Stimulated activated CD4-positive, alpha-beta T cell treated with anti-CD3 and anti-CD28 coated beads, Interleukin-15, amount 100 ng/mL, for 1 hour (primary cell): ENCODE results near the gene DHX15.

ENCODE experiments used
- DNase-seq, 2 donors: peaks; one replicate each; pipeline ENCODE4 v3.0.0-alpha.2; 2020; ENCODE audit warnings: low read depth in 1 of 2, low spot score in 1 of 2

DHX15 gene

DNA sequence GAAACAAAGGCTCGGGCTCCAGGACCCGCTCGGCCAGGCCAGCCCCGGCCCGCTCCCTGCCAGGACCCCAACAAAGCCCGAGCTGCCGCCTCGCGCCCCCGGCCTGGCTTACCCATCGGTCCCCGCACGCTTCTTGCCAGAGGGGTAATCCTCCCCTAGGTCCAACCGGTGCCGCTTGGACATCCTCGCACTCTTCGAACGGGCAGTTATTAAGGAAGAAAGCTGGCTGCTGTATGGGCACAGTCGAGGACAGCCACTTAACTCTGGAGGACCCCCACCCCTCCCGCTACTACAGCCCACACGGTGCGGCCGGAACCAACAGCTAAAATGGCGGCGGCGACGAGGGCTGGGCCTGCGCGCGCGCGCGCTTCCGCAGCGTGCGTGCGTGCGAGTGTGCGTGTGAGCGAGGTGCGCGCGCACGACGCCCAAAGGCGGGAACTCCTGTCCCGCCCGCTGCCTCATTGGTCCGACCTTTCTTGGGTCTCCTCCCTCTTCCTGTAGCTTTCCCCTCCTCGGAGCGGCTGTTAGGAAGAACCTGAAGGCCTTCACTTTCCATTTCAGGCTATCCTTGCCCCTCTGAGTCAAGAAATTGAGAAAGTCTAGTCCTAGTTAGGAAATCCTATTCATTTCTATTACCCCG is at the start of gene DHX15:
DHX15 (minus strand) TSS at position 344 of the 640 bp plus-strand sequence; CDS start at position 183, 161 bp downstream.
- peak; percentile 85 to 89 for DNase-seq

DNA sequence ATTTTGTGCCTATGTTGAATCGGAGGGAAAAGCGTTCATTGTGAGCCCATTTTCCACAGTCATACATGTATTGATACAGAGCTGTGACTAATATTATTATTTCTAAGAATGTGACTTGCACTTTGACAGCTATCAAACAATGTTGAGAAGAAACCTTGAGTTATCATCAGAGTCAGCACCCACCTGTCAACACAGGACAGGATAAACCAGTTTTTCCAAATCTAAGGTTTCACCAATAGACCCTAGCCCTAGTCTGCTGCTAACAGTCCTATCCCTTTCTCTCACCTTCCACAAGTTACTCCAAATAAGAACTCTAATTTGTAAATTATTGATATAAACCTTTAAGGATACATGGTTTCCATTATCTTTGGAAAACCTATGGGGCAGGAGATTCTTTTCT is 47.7 kb upstream of the DHX15 start:
- DNase-seq: no peak

DNA sequence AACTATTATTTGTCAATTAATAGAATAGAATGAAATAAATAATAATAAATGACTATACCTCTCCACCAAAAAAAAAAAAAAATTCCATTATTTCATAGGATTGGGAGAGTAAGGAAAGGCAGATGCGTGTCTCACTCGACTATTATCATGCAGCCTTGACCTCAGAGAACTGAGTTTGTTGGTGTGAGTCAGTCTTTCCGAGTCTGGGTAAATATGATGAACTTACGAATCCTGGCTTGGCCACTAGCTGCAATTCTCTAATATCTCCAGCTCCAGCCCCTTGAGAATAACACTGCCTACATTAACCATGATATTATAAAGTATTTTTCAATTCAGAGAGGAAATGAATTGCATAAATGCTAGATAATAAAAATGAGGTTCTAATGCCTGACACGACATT is 46.6 kb upstream of the DHX15 start:
- DNase-seq: no peak

DNA sequence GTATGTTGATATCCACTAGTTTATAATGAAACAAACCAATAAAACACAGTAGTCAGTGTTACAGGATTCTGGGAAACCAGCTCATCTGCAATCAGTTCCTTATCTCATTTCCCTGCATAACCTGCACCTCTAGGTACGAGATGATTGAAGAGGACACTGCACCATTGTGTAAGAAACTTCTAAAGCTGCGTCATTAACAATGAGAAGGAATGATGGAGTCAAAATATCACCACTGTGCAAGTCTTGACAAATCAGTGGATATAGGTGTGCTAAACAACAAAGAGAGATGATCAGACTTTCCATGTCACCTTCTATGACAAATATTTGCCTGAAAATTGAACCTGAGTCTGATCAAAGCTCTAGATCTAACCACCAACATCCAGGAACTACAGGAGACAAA is 40.7 kb upstream of the DHX15 start:
- DNase-seq: no peak

DNA sequence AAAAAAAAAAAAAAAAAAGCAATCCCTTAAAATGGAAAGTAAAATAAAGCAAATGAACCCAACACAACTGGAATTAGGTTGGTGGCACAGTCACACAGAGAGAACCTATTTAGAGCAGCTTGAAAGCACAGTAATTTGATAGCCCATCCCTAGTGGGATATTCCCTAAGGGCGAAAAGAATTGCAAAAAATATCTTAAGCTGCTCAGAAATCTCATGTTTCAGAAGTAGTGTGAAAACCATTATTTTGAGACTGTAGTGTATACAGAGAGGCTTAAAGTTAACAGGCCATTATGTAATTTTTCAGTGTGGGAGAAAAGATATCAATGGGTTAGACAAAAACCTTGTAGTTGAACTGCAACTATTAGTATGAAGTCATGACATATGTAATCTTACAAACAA is 40.0 kb upstream of the DHX15 start:
- no peak for DNase-seq

DNA sequence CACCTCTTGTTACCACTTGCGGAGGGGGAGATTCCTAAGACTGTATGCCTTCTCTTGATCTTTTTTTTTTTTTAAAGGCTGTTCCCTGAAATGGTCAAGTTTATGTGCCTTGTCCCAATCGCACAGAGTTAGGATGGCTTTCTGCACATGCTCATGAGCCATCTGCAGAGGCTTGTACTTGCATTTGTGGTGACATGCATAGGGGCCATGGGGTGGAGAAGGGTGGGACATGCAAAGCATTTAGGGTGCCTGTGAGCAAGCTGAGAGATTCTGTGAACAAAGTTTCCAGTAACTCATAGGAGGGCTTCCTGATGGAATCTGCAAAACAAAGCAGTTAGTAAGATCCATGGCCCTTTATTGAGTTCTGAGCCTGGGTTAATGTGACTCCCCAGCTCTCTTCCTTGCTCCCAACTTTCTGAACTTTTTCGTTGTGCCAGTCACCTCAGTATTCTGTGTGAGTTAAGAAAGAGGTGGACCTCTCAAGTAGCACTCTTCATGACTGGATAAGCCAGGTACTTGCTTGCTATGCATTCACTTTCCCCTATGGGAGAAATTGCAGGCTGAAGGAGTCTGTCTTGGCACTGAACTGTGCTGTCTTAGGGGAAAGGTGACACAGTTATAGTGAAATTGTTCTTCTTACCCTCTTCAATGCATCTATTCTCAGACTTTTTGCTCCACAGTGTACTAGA is 37.9 kb upstream of the DHX15 start:
- no peak for DNase-seq

DNA sequence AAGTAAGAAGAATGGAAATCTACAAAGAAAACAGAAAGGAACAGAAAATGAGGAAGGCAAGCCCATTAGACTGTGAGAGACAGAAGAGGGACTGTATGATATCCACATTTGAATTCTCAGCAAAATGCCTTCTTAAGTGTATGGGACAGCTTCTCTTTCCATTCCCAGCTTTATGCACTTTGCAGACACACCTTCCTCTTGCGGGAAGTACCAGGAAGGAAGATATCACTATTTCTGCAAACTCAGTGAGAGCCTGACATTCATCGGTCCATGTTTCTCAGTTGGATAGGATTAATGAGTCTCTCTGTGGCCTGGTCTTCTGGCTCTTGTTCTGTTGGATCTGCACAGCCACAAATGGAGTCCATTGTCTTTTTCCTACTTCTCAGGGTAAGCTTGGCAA is 31.6 kb upstream of the DHX15 start:
- DNase-seq: no peak

DNA sequence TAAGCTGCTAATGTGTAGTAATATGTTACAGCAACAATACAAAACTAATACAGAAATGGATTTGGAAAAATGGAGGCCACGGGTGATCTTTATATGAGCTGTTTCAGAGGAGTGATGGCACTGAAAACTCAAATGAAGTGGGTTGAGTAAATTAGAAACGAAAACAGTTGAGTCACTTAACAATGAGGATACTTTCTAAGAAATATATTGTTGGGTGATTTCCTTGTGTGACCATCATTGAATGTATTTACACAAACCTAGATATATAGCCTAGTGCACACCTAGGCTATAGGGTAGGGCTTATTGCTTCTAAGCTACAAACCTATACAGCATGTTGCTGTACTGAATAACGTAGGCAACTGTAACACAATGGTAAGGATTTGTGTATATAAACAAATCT is 30.5 kb upstream of the DHX15 start:
- no peak for DNase-seq

DNA sequence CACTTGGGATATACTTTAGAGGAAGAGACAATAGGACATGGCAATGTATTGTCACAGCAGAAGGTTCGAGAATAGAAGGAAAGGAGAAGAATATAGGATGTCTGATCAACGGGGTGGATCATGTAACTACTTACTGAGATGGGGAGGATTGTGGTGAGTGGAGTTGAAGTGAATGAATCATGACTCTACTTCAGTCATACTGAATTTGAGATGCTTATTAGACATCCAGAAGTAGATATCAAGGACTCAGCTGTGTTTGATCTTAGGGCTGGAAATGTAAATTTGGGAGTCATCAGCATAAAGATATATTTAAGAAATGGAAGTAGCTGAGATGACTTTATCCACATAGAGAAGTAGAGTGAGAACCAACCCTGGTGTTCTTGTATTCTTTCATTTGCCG is 29.1 kb upstream of the DHX15 start:
- DNase-seq: no peak

DNA sequence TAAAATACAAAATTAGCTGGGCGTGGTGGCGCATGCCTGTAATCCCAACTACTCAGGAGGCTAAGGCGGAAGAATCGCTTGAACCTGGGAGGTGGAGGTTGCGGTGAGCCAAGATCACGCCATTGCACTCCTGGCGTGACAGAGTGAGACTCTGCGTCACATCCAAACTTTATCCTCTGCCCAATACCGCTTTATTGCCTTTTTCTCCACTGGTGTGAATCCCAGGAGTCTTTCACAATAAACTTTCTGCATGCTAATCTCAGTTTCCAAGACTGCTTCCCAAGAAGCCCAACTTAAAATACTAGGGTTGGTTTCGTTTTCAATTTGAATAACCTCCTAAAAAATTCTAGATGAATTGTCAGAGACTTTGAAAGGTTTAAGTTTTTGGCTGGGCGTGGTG is 27.2 kb upstream of the DHX15 start:
- no peak for DNase-seq

DNA sequence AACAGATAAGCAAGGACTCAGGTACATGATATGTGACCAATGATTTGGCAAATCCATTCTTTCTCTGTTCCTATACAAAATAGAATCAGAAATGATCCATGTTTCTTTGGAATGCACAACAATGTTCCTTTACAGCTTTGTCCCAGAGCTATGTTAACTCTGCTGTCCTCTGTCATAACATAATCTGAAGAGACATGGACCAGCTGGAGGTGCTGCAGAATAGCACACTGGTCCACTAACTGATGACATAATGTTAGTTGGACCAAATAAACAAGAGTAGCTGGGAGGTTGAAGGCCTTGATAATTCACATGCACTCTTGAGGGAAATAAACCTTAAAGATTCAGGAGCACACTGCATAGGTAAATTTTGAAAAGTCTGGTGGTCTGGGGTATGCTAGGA is 23.0 kb upstream of the DHX15 start:
- DNase-seq: no peak

DNA sequence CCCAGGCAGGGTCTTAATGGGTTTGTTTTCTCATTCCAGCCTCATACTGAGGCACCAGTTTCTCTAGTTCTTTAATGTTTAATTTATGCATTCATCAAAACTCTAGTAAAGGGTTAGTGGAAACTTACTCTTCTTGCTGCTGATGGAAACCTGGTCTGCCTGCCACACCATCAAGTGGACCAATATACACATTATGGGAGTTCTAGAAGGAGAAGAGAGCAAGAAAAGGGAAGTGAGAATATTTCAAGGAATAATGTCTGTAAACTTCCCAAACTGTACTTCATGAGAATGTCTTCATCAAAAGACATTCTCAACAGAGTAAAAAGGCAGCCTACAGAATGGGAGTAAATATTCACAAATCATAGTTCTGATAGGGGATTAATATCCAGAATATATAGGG is 20.9 kb upstream of the DHX15 start:
- DNase-seq: no peak

DNA sequence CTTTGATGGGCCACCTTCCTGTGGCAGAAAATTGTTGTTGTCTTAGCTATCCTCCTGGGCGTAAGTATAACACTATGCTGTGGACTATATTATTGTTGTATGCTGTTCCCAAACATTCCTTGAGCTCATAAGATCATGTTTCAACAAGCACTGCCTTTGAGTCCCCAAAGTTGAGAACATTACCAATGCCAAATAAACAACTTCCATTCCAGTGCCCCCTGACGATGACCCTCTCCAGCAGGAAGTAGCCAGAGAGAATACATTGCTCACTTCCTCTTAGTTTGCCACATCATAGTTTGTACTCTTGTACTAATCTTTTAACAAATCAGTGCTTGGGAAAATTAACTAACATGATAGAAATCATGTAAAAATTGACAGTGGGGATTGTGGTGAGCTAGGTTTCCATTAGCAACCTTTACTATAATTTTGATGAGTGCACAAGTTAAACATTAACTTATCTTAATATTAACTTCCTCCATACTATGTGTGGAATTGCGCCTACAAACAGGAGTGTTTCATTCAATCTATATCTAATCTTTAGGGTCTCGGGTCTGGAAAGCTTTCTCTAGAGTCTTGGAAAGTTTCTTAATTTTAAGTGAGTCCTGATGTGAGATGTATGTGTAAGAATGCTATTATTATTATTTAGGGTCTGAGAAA is 20.3 kb upstream of the DHX15 start:
- no peak for DNase-seq

DNA sequence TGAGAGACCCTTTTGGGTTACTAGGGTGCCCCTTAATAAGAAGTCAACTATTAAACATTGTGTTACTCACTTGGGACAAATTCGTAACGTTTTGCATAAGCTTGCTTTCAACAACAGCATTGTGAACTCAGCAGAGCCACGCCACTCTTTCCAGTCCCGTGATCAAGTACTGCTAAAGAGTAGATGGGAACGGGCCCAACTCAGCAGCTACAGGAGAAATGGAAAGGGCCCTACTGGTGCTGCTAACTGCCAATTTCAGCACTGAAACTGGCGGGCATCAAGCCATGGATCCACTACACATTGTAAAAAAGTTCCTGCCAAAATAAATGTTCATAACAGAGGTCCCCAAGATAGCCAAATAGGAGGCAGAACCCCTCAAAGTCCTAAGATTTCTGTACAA is 19.0 kb upstream of the DHX15 start:
- no peak for DNase-seq

DNA sequence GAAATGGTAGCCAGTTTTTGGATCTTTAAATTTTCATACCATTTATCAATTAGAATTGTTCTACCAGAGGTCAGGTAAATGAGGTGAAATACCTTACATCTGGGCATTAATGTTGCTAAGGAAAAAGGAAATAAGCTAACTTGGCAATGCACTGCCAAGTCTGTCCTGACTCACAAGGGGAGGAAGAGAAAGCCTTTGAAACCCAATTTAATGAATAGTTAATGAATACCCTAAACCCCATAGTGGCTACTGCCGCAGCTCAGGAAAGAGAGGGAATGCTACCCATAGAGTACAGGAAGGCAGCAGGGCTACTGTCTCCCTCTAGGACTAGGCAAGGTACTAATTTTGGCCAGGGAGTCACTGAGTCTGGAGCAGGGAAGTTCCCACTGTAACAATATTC is 16.8 kb upstream of the DHX15 start:
- DNase-seq: no peak

DNA sequence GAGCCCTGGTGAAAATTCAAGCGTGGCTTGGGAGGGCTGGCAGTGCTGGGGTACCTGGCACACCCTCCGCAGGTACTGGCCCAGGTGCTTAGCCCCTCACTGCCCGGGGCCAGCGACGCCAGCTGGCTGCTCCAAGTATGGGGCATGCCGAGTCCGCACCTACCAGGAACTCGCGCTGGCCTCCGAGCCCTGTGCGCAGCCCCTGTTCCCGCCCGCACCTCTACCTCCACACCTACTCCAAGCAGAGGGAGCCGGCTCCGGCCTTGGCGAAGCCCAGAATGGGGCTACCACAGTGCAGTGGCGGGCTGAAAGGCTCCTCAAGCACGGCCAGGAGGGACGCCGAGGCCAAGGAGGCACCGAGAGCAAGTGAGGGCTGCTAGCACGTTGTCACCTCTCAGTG is 14.9 kb upstream of the DHX15 start:
- no peak for DNase-seq

DNA sequence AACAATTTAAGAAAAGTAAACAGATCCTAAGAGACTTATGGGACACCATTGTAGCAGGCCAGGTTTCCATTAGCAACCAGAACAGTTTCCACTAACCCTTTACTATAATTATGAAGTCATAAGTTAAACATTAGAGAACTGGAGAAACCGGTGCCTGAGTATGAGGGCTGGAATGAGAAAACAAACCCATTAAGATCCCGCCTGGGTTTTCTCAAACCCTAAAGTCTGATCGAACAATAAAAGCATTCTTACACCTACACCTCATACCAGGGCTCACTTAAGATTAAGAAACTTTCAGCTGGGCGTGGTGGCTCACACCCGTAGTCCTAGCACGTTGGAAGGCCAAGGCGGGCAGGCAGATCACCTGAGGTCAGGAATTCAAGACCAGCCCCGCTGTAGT is 13.7 kb upstream of the DHX15 start:
- DNase-seq: no peak

DNA sequence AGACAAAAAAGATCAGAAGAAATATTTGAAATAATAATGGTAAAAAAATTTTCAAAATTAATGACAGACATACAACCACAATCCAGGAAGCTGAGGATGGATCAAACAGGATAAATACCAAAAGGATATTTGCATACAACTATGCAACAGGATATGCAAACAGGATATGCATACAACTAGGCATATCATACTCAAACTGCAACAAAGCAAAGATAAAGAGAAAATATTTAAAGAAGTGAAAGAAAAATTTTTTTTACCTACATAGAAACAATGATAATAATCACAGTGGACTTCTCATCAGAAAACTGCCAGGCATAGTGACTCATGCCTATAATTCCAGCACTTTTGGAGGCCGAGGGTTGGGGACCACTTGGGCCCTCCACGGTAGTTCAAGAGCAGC is 11.3 kb upstream of the DHX15 start:
- DNase-seq: no peak

DNA sequence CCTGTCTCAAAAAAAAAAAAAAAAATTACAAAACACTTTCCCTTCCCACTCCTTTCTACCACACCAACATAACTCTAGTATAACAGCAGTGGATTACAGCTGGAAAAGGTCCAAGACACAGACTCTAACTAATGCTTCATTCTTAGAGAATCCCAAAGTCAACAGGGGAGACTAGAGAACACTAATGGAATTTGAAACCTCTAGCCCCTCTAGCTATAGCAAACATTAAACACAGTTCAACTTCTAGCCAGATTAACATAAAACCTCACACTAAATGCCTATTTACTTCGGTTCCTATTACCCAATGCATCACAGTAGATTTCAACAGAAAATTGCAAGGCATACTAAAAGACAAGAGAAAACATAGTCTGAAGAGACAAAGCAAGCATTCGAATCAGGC is 10.5 kb upstream of the DHX15 start:
- DNase-seq: no peak

DNA sequence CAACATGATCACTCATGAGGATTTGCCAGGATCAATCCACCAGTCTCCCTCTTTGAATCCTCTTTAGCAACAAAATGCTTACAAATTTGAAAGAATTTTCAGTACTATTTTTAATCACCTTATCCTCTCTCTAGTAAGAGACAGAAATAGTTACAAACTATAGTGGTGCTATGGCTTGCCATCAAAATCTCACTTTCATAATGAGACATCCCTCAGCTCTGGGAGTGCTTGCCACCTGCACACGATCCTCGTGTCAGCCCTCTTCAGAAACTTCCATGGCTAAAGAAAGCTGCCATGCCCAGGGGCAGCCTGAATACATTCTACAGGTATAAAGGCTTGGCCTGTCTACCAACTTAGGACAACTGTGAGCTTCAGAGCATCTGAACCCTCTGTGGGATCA is 5.1 kb upstream of the DHX15 start:
- no peak for DNase-seq

DNA sequence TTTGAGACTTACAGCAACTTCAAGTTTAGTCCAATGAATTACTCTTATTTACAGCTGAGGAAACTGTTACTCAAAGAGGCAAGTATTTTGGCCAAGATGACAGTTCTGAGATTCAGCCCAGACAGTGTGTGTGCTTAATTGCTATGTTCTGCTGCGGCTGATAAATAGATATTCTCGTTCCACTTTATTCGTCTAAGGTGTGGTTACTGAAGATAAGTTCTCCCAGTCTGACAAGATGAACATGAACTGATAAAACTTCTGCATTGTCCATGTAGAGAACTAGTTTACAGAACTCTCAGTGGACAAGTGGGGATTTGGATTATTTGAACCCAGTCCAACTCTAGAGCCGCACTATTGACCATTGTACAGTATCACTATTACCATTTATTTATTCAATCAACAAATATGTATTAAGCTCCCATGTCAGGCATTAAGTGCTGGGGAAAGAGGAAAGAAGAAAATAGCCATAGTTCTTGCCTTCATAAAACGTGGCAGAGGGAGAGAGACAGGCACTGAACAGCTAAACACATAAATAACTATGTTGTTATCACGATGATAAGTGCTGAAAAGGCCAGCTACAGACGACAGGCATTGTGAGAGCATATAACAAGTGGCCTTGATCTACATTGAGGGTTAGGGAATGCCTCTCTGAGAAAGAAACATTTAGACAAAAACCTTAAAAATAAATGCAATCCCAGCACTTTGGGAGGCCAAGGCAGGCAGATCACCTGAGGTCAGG is 4.0 kb upstream of the DHX15 start:
- DNase-seq: no peak
